Stimulated activated naive CD4-positive, alpha-beta T cell (primary cell): ENCODE results near the gene LRRC42.
"Not testable (repeated sequence)": the region's sequence is repeated elsewhere in the genome, so short reads cannot be mapped to it uniquely, and the experiment has no call there.

ENCODE experiments used
- DNase-seq, 6 experiments: peaks; one replicate each; lab custom pipeline; 2025; lab: John Stamatoyannopoulos, UW

LRRC42 gene

GRCh38 chr1:53967409-53968124 is 21.4 kb downstream of the LRRC42 start:
- no peak for DNase-seq

- DNase-seq, result no peak
Observed at GRCh38 chr1:53968125-53968513, 22.0 kb downstream of the LRRC42 start.

GRCh38 chr1:53969323-53969722 is 23.2 kb downstream of the LRRC42 start:
- DNase-seq, result not testable (repeated sequence)

- no peak for DNase-seq
Observed at GRCh38 chr1:53971718-53972117, 25.6 kb downstream of the LRRC42 start.

GRCh38 chr1:53975861-53976260 is 29.7 kb downstream of the LRRC42 start:
- DNase-seq, result no peak

GRCh38 chr1:53979712-53980450 is 33.7 kb downstream of the LRRC42 start:
- DNase-seq, result no peak

GRCh38 chr1:53981220-53981619 is 35.1 kb downstream of the LRRC42 start:
- DNase-seq, result no peak

- DNase-seq, result no peak
Observed at GRCh38 chr1:53982034-53982762, 36.0 kb downstream of the LRRC42 start.

- no peak for DNase-seq
Observed at GRCh38 chr1:53982763-53983104, 36.6 kb downstream of the LRRC42 start.

- DNase-seq, result no peak
Observed at GRCh38 chr1:53984726-53985125, 38.6 kb downstream of the LRRC42 start.

- DNase-seq, result peak in 4 of 6 experiments; percentile 4 to 70 (median 60)
Observed at GRCh38 chr1:53986458-53986857, 40.3 kb downstream of the LRRC42 start.

GRCh38 chr1:53987880-53988279 is 41.7 kb downstream of the LRRC42 start:
- no peak for DNase-seq

- DNase-seq, result no peak
Observed at GRCh38 chr1:53992085-53992874, 46.1 kb downstream of the LRRC42 start.

- DNase-seq, result not testable (repeated sequence)
Observed at GRCh38 chr1:53994516-53994915, 48.4 kb downstream of the LRRC42 start.

- DNase-seq, result no peak
Observed at GRCh38 chr1:53995683-53996082, 49.5 kb downstream of the LRRC42 start.

GRCh38 chr1:53998223-53998622 is 52.1 kb downstream of the LRRC42 start:
- DNase-seq, result no peak

- DNase-seq, result no peak
Observed at GRCh38 chr1:53999920-54000319, 53.8 kb downstream of the LRRC42 start.

- DNase-seq, result no peak
Observed at GRCh38 chr1:54001591-54001990, 55.4 kb downstream of the LRRC42 start.

GRCh38 chr1:54002544-54003248 is 56.5 kb downstream of the LRRC42 start:
- DNase-seq, result no peak

- no peak for DNase-seq
Observed at GRCh38 chr1:54003249-54003646, 57.1 kb downstream of the LRRC42 start.

GRCh38 chr1:54003750-54004480 is 57.8 kb downstream of the LRRC42 start:
- not testable (repeated sequence) for DNase-seq
